Gastrocnemius medialis (tissue), 4 donors: ENCODE measurements around the gene ATXN7L1.

Experiments
- CTCF ChIP-seq, 5 experiments: fragments of 450-650 bp in 3 of 5; fragments of 200-600 bp in 2 of 5; sonication (generic) in 2 of 5; IDR thresholded peaks in 4 of 5; conservative IDR thresholded peaks in 1 of 5; 1 replicate in 4 of 5; 2 replicates in 1 of 5; pipeline ENCODE4 v1.5.1; 2016 to 2019; ENCODE audit warnings: antibody characterized with exemption in 5 of 5, mild to moderate bottlenecking in 3 of 5, moderate library complexity in 3 of 5
- POLR2A ChIP-seq, 2 donors: fragments of 450-650 bp; IDR thresholded peaks; one replicate each; pipeline ENCODE4 v1.6.1; 2017; ENCODE audit warnings: antibody characterized with exemption in 2 of 2, mild to moderate bottlenecking in 2 of 2, moderate library complexity in 2 of 2

GRCh38 chr7:105808703-105809590 lies 67.5 kb downstream of the ATXN7L1 start:
- TF ChIP-seq CTCF (IDR thresholded peaks at IDR 0.05 in 4 of 5, conservative IDR thresholded peaks at IDR 0.05 in 1 of 5), result no peak
- no peak for TF ChIP-seq POLR2A (IDR thresholded peaks at IDR 0.05)
